Measurements from ENCODE around the gene FOSL1.
A peak's percentile ranks its signal among the peaks of the same experiment; 100 is the strongest.

FOSL1 gene

GRCh38 chr11:65919141-65919572 lies 19.0 kb upstream of the FOSL1 start, which contains the start of gene DRAP1:
Gene DRAP1 (plus strand): TSS chr11:65919426. CDS start chr11:65919502, 76 bp downstream.
- peak; percentile 98 for DNase-seq

- DNase-seq: peak; percentile 48
Measured at GRCh38 chr11:65918211-65919140, 18.3 kb upstream of the FOSL1 start, which contains the start of gene C11orf68. Gene C11orf68 (minus strand): TSS chr11:65919062. CDS start chr11:65919031, 31 bp downstream.

GRCh38 chr11:65917434-65918210 lies 17.4 kb upstream of the FOSL1 start:
- no peak for DNase-seq

- DNase-seq: no peak
Measured at GRCh38 chr11:65917077-65917433, 16.9 kb upstream of the FOSL1 start.

GRCh38 chr11:65916391-65916790 lies 16.2 kb upstream of the FOSL1 start:
- no peak for DNase-seq

- peak; percentile 100 for DNase-seq
Measured at GRCh38 chr11:65915821-65916251, 15.6 kb upstream of the FOSL1 start.

GRCh38 chr11:65915101-65915820 lies 15.1 kb upstream of the FOSL1 start:
- peak; percentile 70 for DNase-seq

- peak; percentile 87 for DNase-seq
Measured at GRCh38 chr11:65912845-65913244, 12.7 kb upstream of the FOSL1 start.

- peak; percentile 98 for DNase-seq
Measured at GRCh38 chr11:65911682-65912568, 11.7 kb upstream of the FOSL1 start.

- no peak for DNase-seq
Measured at GRCh38 chr11:65907878-65908277, 7.7 kb upstream of the FOSL1 start.

- no peak for DNase-seq
Measured at GRCh38 chr11:65906602-65907001, 6.4 kb upstream of the FOSL1 start.

- no peak for DNase-seq
Measured at GRCh38 chr11:65903715-65904114, 3.5 kb upstream of the FOSL1 start.

- peak; percentile 98 for DNase-seq
Measured at GRCh38 chr11:65903068-65903481, 2.9 kb upstream of the FOSL1 start.

- DNase-seq: no peak
Measured at GRCh38 chr11:65900899-65901180, 652 bp upstream of the FOSL1 start.

GRCh38 chr11:65899356-65900124 lies 648 bp downstream of the FOSL1 start:
- peak; percentile 90 for DNase-seq

- DNase-seq: no peak
Measured at GRCh38 chr11:65898656-65899355, 1.4 kb downstream of the FOSL1 start.

GRCh38 chr11:65897020-65897471 lies 3.1 kb downstream of the FOSL1 start:
- no peak for DNase-seq

GRCh38 chr11:65896034-65896999 lies 3.9 kb downstream of the FOSL1 start:
- no peak for DNase-seq

GRCh38 chr11:65895482-65895981 lies 4.7 kb downstream of the FOSL1 start:
- DNase-seq: no peak

All from EL (cell line).